Neural cell (in vitro differentiated cells): ENCODE measurements around the gene AUNIP. TPM values are rescaled to one million over a fixed set of nuclear protein-coding genes. Genes with fewer than 3 reads are reported as not detected.

Experiments used
- H2AFZ ChIP-seq: fragments of 200-600, 300-800 bp; sonication (generic), shearing (Covaris generic); 2 replicates; pipeline ENCODE4 v1.6.0; 2014; ENCODE audit warnings: low read depth, mild to moderate bottlenecking, antibody characterized with exemption, low read length, moderate library complexity
- H3F3A ChIP-seq: fragments of 200-600 bp; shearing (Covaris generic); 2 replicates; pipeline ENCODE4 v1.6.1; 2016; ENCODE audit warnings: mild to moderate bottlenecking, moderate library complexity, mixed read lengths, antibody characterized with exemption, low read length; ENCODE audit not compliant: insufficient read depth, poor library complexity, severe bottlenecking
- H3K27ac ChIP-seq: fragments of 200-600, 300-800 bp; sonication (generic), shearing (Covaris generic); 2 replicates; pipeline ENCODE4 v1.5.1; 2014; ENCODE audit warnings: mild to moderate bottlenecking, low read length, moderate library complexity
- H3K27me3 ChIP-seq: fragments of 300-800, 200-600 bp; sonication (generic), shearing (Covaris generic); 2 replicates; pipeline ENCODE4 v1.6.0; 2014; ENCODE audit warnings: mild to moderate bottlenecking, low read depth, low read length, moderate library complexity; ENCODE audit not compliant: insufficient read depth
- H3K36me3 ChIP-seq: fragments of 300-800, 200-600 bp; sonication (generic), shearing (Covaris generic); 2 replicates; pipeline ENCODE4 v1.5.1; 2014; ENCODE audit warnings: mild to moderate bottlenecking, antibody characterized with exemption, low read length, moderate library complexity; ENCODE audit not compliant: insufficient read depth
- H3K4me2 ChIP-seq: fragments of 300-800, 200-600 bp; sonication (generic), shearing (Covaris generic); 2 replicates; pipeline ENCODE4 v1.6.0; 2014; ENCODE audit warnings: mild to moderate bottlenecking, low read length
- H3K4me3 ChIP-seq: fragments of 300-800, 200-600 bp; sonication (generic), shearing (Covaris generic); 2 replicates; pipeline ENCODE4 v1.5.1; 2014; ENCODE audit warnings: mild to moderate bottlenecking, low read length, moderate library complexity
- H3K79me2 ChIP-seq: fragments of 200-600 bp; shearing (Covaris generic); replicated peaks from 2 replicates; pipeline ENCODE4 v1.6.0; 2014; ENCODE audit warnings: mild to moderate bottlenecking, low read length, moderate library complexity; ENCODE audit not compliant: insufficient read depth
- H3K9ac ChIP-seq: fragments of 300-800, 200-600 bp; sonication (generic), shearing (Covaris generic); 2 replicates; pipeline ENCODE4 v1.6.1; 2016; ENCODE audit warnings: mild to moderate bottlenecking, low read length, mixed read lengths
- H3K9me2 ChIP-seq: fragments of 200-600 bp; shearing (Covaris generic); 2 replicates; pipeline ENCODE4 v1.6.1; 2016; ENCODE audit warnings: mild to moderate bottlenecking, low read length, mixed read lengths; ENCODE audit not compliant: insufficient read depth
- H3K9me3 ChIP-seq: fragments of 200-600, 300-800 bp; sonication (generic), shearing (Covaris generic); 2 replicates; pipeline ENCODE4 v1.6.1; 2016; ENCODE audit warnings: mild to moderate bottlenecking, mixed run types, low read length, moderate library complexity, mixed read lengths
- H4K20me1 ChIP-seq: fragments of 200-600 bp; shearing (Covaris generic); 2 replicates; pipeline ENCODE4 v1.6.1; 2016; ENCODE audit warnings: mild to moderate bottlenecking, mixed run types; ENCODE audit not compliant: insufficient read depth
- CTCF ChIP-seq: fragments of 450-650 bp; IDR thresholded peaks from 2 replicates; pipeline ENCODE4 v1.5.1; 2014; ENCODE audit warnings: antibody characterized with exemption, mild to moderate bottlenecking, moderate library complexity; ENCODE audit not compliant: poor library complexity, severe bottlenecking
- EP300 ChIP-seq: fragments of 450-650 bp; conservative IDR thresholded peaks from 2 replicates; pipeline ENCODE4 v1.6.1; 2014; ENCODE audit warnings: antibody characterized with exemption, mild to moderate bottlenecking, moderate library complexity; ENCODE audit not compliant: poor library complexity, severe bottlenecking
- EZH2 ChIP-seq: fragments of 200-600, 300-800 bp; shearing (Covaris generic), sonication (generic); IDR thresholded peaks from 2 replicates; pipeline ENCODE4 v1.6.1; 2014; ENCODE audit warnings: antibody characterized with exemption, low read length, borderline replicate concordance, mild to moderate bottlenecking; ENCODE audit not compliant: insufficient read depth, poor library complexity, severe bottlenecking
- MXI1 ChIP-seq: fragments of 450-650 bp; conservative IDR thresholded peaks from 2 replicates; pipeline ENCODE4 v1.6.1; 2014; ENCODE audit warnings: antibody characterized with exemption, mild to moderate bottlenecking; ENCODE audit not compliant: poor library complexity, severe bottlenecking
- POLR2AphosphoS5 ChIP-seq: IDR thresholded peaks from 2 replicates; pipeline ENCODE4 v1.6.1; 2012
- RAD21 ChIP-seq: fragments of 450-650 bp; conservative IDR thresholded peaks from 2 replicates; pipeline ENCODE4 v1.6.1; 2014; ENCODE audit warnings: antibody characterized with exemption, mild to moderate bottlenecking, moderate library complexity
- SMC3 ChIP-seq: fragments of 450-650 bp; conservative IDR thresholded peaks from 2 replicates; pipeline ENCODE4 v1.6.1; 2014; ENCODE audit warnings: antibody characterized with exemption, mild to moderate bottlenecking, moderate library complexity; ENCODE audit not compliant: poor library complexity
- TAF1 ChIP-seq: IDR thresholded peaks from 2 replicates; pipeline ENCODE4 v1.6.1; 2012; ENCODE audit warnings: low read depth
- polyA plus RNA-seq: library from polyadenylated mRNA; depleted of rRNA; stranded (reverse); fragments of >200 nt; gene quantifications from 2 replicates; pipeline ENCODE4 v1.2.3, GENCODE V29; 2014
- TF ChIP-seq, protein P1 (sequence below): IDR thresholded peaks from 2 replicates; pipeline ENCODE4 v1.6.1; 2012; ENCODE audit warnings: borderline replicate concordance

AUNIP gene
- polyA plus RNA-seq, 1 donor from 2014 or later, result 0.48 TPM

- no peaks in the 10 kb centered on the region for H3K27me3 ChIP-seq
- H3F3A ChIP-seq, result peaks cover 6% of the 10 kb centered on the region
- H3K4me3 ChIP-seq, result no peak overlapping the region
- no peak overlapping the region for H2AFZ ChIP-seq
- peaks cover 16% of the 10 kb centered on the region for H3K79me2 ChIP-seq
- peaks cover 21% of the 10 kb centered on the region for H3K36me3 ChIP-seq
- H3K27ac ChIP-seq, result no peak overlapping the region
- H3K9ac ChIP-seq, result no peak overlapping the region
- no peak for TF ChIP-seq CTCF
- TF ChIP-seq TAF1, result no peak
- TF ChIP-seq, protein P1, sequence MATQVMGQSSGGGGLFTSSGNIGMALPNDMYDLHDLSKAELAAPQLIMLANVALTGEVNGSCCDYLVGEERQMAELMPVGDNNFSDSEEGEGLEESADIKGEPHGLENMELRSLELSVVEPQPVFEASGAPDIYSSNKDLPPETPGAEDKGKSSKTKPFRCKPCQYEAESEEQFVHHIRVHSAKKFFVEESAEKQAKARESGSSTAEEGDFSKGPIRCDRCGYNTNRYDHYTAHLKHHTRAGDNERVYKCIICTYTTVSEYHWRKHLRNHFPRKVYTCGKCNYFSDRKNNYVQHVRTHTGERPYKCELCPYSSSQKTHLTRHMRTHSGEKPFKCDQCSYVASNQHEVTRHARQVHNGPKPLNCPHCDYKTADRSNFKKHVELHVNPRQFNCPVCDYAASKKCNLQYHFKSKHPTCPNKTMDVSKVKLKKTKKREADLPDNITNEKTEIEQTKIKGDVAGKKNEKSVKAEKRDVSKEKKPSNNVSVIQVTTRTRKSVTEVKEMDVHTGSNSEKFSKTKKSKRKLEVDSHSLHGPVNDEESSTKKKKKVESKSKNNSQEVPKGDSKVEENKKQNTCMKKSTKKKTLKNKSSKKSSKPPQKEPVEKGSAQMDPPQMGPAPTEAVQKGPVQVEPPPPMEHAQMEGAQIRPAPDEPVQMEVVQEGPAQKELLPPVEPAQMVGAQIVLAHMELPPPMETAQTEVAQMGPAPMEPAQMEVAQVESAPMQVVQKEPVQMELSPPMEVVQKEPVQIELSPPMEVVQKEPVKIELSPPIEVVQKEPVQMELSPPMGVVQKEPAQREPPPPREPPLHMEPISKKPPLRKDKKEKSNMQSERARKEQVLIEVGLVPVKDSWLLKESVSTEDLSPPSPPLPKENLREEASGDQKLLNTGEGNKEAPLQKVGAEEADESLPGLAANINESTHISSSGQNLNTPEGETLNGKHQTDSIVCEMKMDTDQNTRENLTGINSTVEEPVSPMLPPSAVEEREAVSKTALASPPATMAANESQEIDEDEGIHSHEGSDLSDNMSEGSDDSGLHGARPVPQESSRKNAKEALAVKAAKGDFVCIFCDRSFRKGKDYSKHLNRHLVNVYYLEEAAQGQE, result no peak
- no peak for TF ChIP-seq SMC3
- no peak for TF ChIP-seq EP300
- TF ChIP-seq MXI1, result no peak
- TF ChIP-seq RAD21, result no peak
- TF ChIP-seq POLR2AphosphoS5, result no peak
- TF ChIP-seq EZH2, result no peak
- no peaks in the 10 kb centered on the region for H3K9me2 ChIP-seq
- no peak overlapping the region for H3K4me2 ChIP-seq
- H3K9me3 ChIP-seq, result no peaks in the 10 kb centered on the region
- H4K20me1 ChIP-seq, result peaks cover 14% of the 10 kb centered on the region
Measured at GRCh38 chr1:25893116-25893515, 33.9 kb upstream of the AUNIP start.

DNA sequence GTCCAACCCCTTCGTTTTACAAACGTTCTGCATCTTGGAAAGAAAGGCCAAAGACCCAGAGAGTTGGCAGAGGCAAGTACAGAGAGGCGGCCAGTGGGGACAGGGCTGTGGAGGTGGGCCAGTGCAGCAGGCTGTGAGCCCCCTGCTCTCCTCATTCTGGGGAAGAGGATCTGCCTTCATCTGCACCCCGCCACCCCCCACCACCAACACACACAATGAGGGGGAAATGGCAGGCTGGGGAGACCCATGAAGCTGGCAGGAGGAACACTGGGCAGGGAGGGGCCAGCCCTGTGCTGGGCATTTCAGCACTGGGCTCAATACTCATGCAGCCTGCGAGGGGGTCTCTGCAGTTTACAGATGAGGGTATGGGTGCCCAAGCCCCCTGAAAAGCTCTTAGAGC lies 32.3 kb upstream of the AUNIP start:
- Histone ChIP-seq H3K27me3 (no peaks in the 10 kb centered on the region), H3K4me3 (no peak overlapping the region), H3K9ac (no peak overlapping the region), H4K20me1 (peaks cover 6% of the 10 kb centered on the region), H2AFZ (no peak overlapping the region), H3K4me2 (no peak overlapping the region), H3K9me3 (no peaks in the 10 kb centered on the region), H3K79me2 (peaks cover 13% of the 10 kb centered on the region), H3K27ac (no peak overlapping the region), H3K36me3 (peaks cover 16% of the 10 kb centered on the region), H3K9me2 (no peaks in the 10 kb centered on the region), H3F3A (peaks cover 5% of the 10 kb centered on the region)
- no peak for TF ChIP-seq EP300
- no peak for TF ChIP-seq POLR2AphosphoS5
- TF ChIP-seq, protein P1, result no peak
